Stomach (tissue), 19 donors: ENCODE data around the gene IGFALS. TPM values are rescaled to one million over a fixed set of nuclear protein-coding genes. Genes with fewer than 3 reads are reported as not detected.

ENCODE experiments used
- DNase-seq, 2 donors: peaks; one replicate each; pipeline versions ENCODE4 v3.0.0 to v3.0.0-alpha.2; 2013 to 2019
- H3K27ac ChIP-seq, 5 donors: fragments of 200-600 bp in 4 of 5; sonication (generic) in 4 of 5; one replicate each; pipeline ENCODE4 v1.5.1; 2013 to 2019; ENCODE audit warnings: mild to moderate bottlenecking in 1 of 5, moderate library complexity in 1 of 5
- H3K27me3 ChIP-seq, 3 donors: fragments of 200-600 bp; sonication (generic); one replicate each; pipeline ENCODE4 v1.5.1; 2017 to 2019; ENCODE audit warnings: mixed run types in 1 of 3
- H3K36me3 ChIP-seq, 4 donors: fragments of 200-600 bp; sonication (generic); 1 replicate in 3 of 4; 2 replicates in 1 of 4; pipeline ENCODE4 v1.5.1; 2016 to 2019
- H3K4me1 ChIP-seq, 4 donors: fragments of 200-600 bp; sonication (generic); one replicate each; pipeline ENCODE4 v1.5.1; 2016 to 2019
- H3K4me3 ChIP-seq, 4 donors: fragments of 200-600 bp; sonication (generic) in 3 of 4; one replicate each; pipeline ENCODE4 v1.5.1; 2016 to 2019; ENCODE audit warnings: mild to moderate bottlenecking in 1 of 4
- H3K9me3 ChIP-seq, 4 donors: fragments of 200-600 bp; sonication (generic); one replicate each; pipeline ENCODE4 v1.5.1; 2016 to 2019
- CTCF ChIP-seq, 7 experiments: fragments of 450-650 bp in 4 of 7; fragments of 200-600 bp in 3 of 7; sonication (generic) in 3 of 7; IDR thresholded peaks; one replicate each; pipeline ENCODE4 v1.5.1; 2016 to 2019; ENCODE audit warnings: antibody characterized with exemption in 7 of 7, control low read depth in 2 of 7, mild to moderate bottlenecking in 1 of 7
- EP300 ChIP-seq: sonication (generic); formaldehyde crosslinking; IDR thresholded peaks from one replicate; pipeline ENCODE4 v1.6.1; 2017; ENCODE audit warnings: antibody characterized with exemption
- POLR2A ChIP-seq, 4 donors: fragments of 450-650 bp; IDR thresholded peaks; one replicate each; pipeline ENCODE4 v1.6.1; 2016; ENCODE audit warnings: antibody characterized with exemption in 4 of 4, control low read depth in 2 of 4, mild to moderate bottlenecking in 1 of 4, moderate library complexity in 1 of 4
- POLR2AphosphoS5 ChIP-seq, 3 donors: sonication (generic); formaldehyde crosslinking; IDR thresholded peaks; one replicate each; pipeline ENCODE4 v1.6.1; 2016; ENCODE audit warnings: antibody characterized with exemption in 3 of 3
- WGBS, 5 donors: extraction: QIAGEN DNeasy Blood & Tissue Kit in 3 of 5; methylation state at CpG; one replicate each; pipeline versions ENCODE4 v1.1.5 to v1.1.7; 2013 to 2018; 5-methylcytosine and 5-hydroxymethylcytosine counted together
- intact Hi-C: fragments of 100-400 bp; cut with DNase I; formaldehyde crosslinking; loops from one replicate; pipeline ENCODE4 v1.15.1; 2023; ENCODE audit warnings: low total_unique reads
- long read RNA-seq, 10 donors: transcript quantifications; one replicate each; lab custom pipeline, GENCODE V29; 2026
- polyA plus RNA-seq, 3 donors: library from polyadenylated mRNA; stranded (reverse); fragments of 200-250 nt; gene quantifications; one replicate each; pipeline ENCODE4 v1.2.3, GENCODE V29; 2013
- total RNA-seq, 5 donors: library from RNA; depleted of rRNA; stranded (reverse); fragments of >200 nt; gene quantifications; one replicate each; pipeline versions ENCODE4 v1.1.0 to v1.2.3, GENCODE V29; 2014 to 2016
- donor health status: healthy with polysubstance abuse.
- donor health status: Bipolar disorder and iron deficiency.
- donor health status: healthy.

IGFALS gene
- total RNA-seq (10 to 100 TPM in 2 of 5 donors, 1 to 10 TPM in 2, not detected in 1; 2.9 to 24.6 (median 8.8) TPM), polyA plus RNA-seq (10 to 100 TPM in 1 of 3 donors, 1 to 10 TPM in 2; 2.4 to 21.0 (median 6.0) TPM)
- long read RNA-seq, donor 1 = 0 reads
- long read RNA-seq, donor 2, partial matches to known transcripts = 0 of 2 reads
- long read RNA-seq, donor 2, other reads (novel, unspliced or antisense) = 0 of 2 reads
- long read RNA-seq, donor 3 = 0 reads
- long read RNA-seq, donor 4 = 0 reads
- long read RNA-seq, donor 5, partial matches to known transcripts = 0 of 2 reads
- long read RNA-seq, donor 5, other reads (novel, unspliced or antisense) = 0 of 2 reads
- long read RNA-seq, donor 6 = 0 reads
- long read RNA-seq, donor 7 = 0 reads
- long read RNA-seq, donor 8, partial matches to known transcripts = 0 of 1 reads
- long read RNA-seq, donor 8, other reads (novel, unspliced or antisense) = 0 of 1 reads
- long read RNA-seq, donor 9 = 0 reads
- long read RNA-seq, donor 10 = 0 reads

DNA sequence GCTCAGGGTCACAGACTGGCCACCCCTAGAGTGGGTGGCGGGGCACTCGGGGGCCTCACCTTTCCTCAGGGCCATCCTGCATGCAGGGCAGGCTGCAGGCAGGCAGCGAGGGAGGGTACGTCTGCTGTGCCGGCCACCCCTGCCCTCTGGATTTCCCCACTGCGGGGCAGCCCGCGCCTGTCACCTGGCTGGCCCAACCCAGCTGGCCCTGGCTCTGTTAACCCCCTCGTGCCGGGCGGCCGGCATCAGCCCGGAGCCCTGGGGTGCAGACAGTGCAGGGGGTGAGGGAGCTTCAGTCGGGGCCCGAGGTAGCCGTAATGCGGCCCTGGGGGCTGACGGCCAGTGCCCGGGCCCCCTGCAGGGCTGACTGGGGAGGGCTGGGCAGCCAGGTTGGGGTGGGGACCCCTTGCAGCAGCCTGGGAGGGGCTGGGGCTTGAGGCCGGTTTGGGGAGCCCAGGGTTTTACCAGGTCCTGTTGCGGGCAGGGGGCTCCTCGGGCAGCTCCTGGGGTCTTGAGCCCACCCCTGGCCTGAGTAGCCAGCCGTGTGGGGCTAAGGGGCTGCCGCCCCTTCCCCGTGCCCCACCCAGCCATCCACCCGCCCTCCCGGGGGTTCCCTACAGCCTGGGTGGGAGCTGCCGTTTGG lies at the start of gene IGFALS:
Gene IGFALS, minus strand, starts transcription at position 128 of the 643 bp plus-strand sequence. Its CDS starts 53 bp downstream, at position 75.
- H3K36me3 ChIP-seq = peaks cover 5 to 41% (median 38%) of the 10 kb centered on the region in 4 donors
- DNase-seq = peak; percentile 65 to 73
- peak within 1 kb of the TSS; percentile 29 to 47 (median 34) for H3K4me3 ChIP-seq
- H3K4me1 ChIP-seq = peaks cover 14 to 29% (median 22%) of the 10 kb centered on the region in 4 donors
- no peaks in the 10 kb centered on the region for H3K27me3 ChIP-seq
- WGBS, 5 donors = 25 to 63% (median 30%) methylated on average over 11 to 28 of the region's 28 CpGs
- intact Hi-C loops = no loop called here
- TF ChIP-seq POLR2A (IDR thresholded peaks at IDR 0.05) (no peak), CTCF (IDR thresholded peaks at IDR 0.05) (no peak), POLR2AphosphoS5 (IDR thresholded peaks at IDR 0.05) (peak in 1 of 3 donors; percentile 15)
- peaks cover 0 to 13% (median 9%) of the 10 kb centered on the region in 4 donors for H3K9me3 ChIP-seq
- peak within 1 kb of the TSS; percentile 73 to 75 (median 74) for H3K27ac ChIP-seq

GRCh38 chr16:1839554-1839953 lies 46.0 kb upstream of the IGFALS start:
- no peaks in the 10 kb centered on the region for H3K9me3 ChIP-seq
- no peak overlapping the region for H3K27ac ChIP-seq
- H3K36me3 ChIP-seq = peaks cover 0 to 9% (median 3%) of the 10 kb centered on the region in 4 donors
- no peak overlapping the region for H3K4me3 ChIP-seq
- TF ChIP-seq POLR2AphosphoS5 (IDR thresholded peaks at IDR 0.05) = no peak
- TF ChIP-seq CTCF (IDR thresholded peaks at IDR 0.05) = no peak
- TF ChIP-seq EP300 = no peak
- no peak for TF ChIP-seq POLR2A (IDR thresholded peaks at IDR 0.05)
- H3K4me1 ChIP-seq = no peaks in the 10 kb centered on the region
- intact Hi-C loops = no loop called here
- WGBS, 5 donors = 61 to 79% (median 67%) methylated on average over 9 of the region's 9 CpGs
- no peaks in the 10 kb centered on the region for H3K27me3 ChIP-seq
- DNase-seq = no peak

GRCh38 chr16:1834096-1834495 lies 40.6 kb upstream of the IGFALS start:
- 60 to 77% (median 70%) methylated on average over 5 of the region's 5 CpGs for WGBS, 5 donors
- Histone ChIP-seq H3K36me3 (peaks cover 0 to 16% (median 7%) of the 10 kb centered on the region in 4 donors), H3K27ac (no peak overlapping the region), H3K4me1 (peaks cover 6 to 23% (median 17%) of the 10 kb centered on the region in 4 donors), H3K27me3 (no peaks in the 10 kb centered on the region), H3K4me3 (no peak overlapping the region), H3K9me3 (no peaks in the 10 kb centered on the region)
- DNase-seq = no peak
- no peak for TF ChIP-seq POLR2AphosphoS5 (IDR thresholded peaks at IDR 0.05)
- no peak for TF ChIP-seq POLR2A (IDR thresholded peaks at IDR 0.05)
- TF ChIP-seq CTCF (IDR thresholded peaks at IDR 0.05) = no peak
- intact Hi-C loops = no loop called here

GRCh38 chr16:1832838-1833454 lies 39.4 kb upstream of the IGFALS start:
- peaks cover 14 to 35% (median 29%) of the 10 kb centered on the region in 4 donors for H3K4me1 ChIP-seq
- no peaks in the 10 kb centered on the region for H3K9me3 ChIP-seq
- H3K36me3 ChIP-seq = peaks cover 0 to 16% (median 8%) of the 10 kb centered on the region in 4 donors
- intact Hi-C loops = no loop called here
- 55 to 66% (median 64%) methylated on average over 9 of the region's 9 CpGs for WGBS, 5 donors
- H3K27ac ChIP-seq = no peak overlapping the region
- TF ChIP-seq POLR2AphosphoS5 (IDR thresholded peaks at IDR 0.05) (no peak), EP300 (no peak), CTCF (IDR thresholded peaks at IDR 0.05) (no peak), POLR2A (IDR thresholded peaks at IDR 0.05) (no peak)
- no peak overlapping the region for H3K4me3 ChIP-seq
- no peak for DNase-seq
- H3K27me3 ChIP-seq = no peaks in the 10 kb centered on the region
